Epidermal melanocyte (primary cell): ENCODE data around the gene ARID2.

Experiments used
- DNase-seq: peaks from one replicate; pipeline ENCODE4 v3.0.0; 2011; ENCODE audit warnings: low spot score; ENCODE audit not compliant: insufficient read length

ARID2 gene

GRCh38 chr12:45863332-45863731, 133.8 kb downstream of the ARID2 start:
- DNase-seq = no peak

- no peak for DNase-seq
Observed at GRCh38 chr12:45866299-45866698, 136.8 kb downstream of the ARID2 start.

GRCh38 chr12:45872446-45872845, 142.9 kb downstream of the ARID2 start:
- DNase-seq = no peak

GRCh38 chr12:45877069-45877468, 147.6 kb downstream of the ARID2 start:
- no peak for DNase-seq

GRCh38 chr12:45878630-45879255, 149.2 kb downstream of the ARID2 start:
- DNase-seq = no peak

- DNase-seq = no peak
Observed at GRCh38 chr12:45879363-45879895, 149.9 kb downstream of the ARID2 start.

GRCh38 chr12:45880533-45880932, 151.0 kb downstream of the ARID2 start:
- DNase-seq = no peak

- DNase-seq = no peak
Observed at GRCh38 chr12:45883187-45883586, 153.7 kb downstream of the ARID2 start.

- no peak for DNase-seq
Observed at GRCh38 chr12:45886685-45887084, 157.2 kb downstream of the ARID2 start.

- DNase-seq = no peak
Observed at GRCh38 chr12:45887544-45887943, 158.0 kb downstream of the ARID2 start.

- DNase-seq = no peak
Observed at GRCh38 chr12:45890276-45890675, 160.8 kb downstream of the ARID2 start.

GRCh38 chr12:45893240-45893639, 163.7 kb downstream of the ARID2 start:
- peak; percentile 35 for DNase-seq

GRCh38 chr12:45895961-45896360, 166.5 kb downstream of the ARID2 start:
- no peak for DNase-seq

GRCh38 chr12:45898094-45898493, 168.6 kb downstream of the ARID2 start:
- DNase-seq = no peak

GRCh38 chr12:45907955-45908354, 178.4 kb downstream of the ARID2 start:
- no peak for DNase-seq

GRCh38 chr12:45909041-45909713, 179.7 kb downstream of the ARID2 start:
- no peak for DNase-seq

GRCh38 chr12:45912774-45913173, 183.3 kb downstream of the ARID2 start:
- DNase-seq = no peak

GRCh38 chr12:45913631-45914030, 184.1 kb downstream of the ARID2 start:
- no peak for DNase-seq

- DNase-seq = no peak
Observed at GRCh38 chr12:45914090-45914489, 184.6 kb downstream of the ARID2 start.

- DNase-seq = no peak
Observed at GRCh38 chr12:45915405-45915804, 185.9 kb downstream of the ARID2 start.

GRCh38 chr12:45918818-45919217, 189.3 kb downstream of the ARID2 start:
- DNase-seq = no peak

GRCh38 chr12:45928309-45928708, 198.8 kb downstream of the ARID2 start:
- DNase-seq = no peak

GRCh38 chr12:45930369-45930768, 200.9 kb downstream of the ARID2 start:
- no peak for DNase-seq
